CD8-positive, alpha-beta memory T cell (primary cell): ENCODE results near the gene TTC31. TPM values are rescaled to one million over a fixed set of nuclear protein-coding genes. Genes with fewer than 3 reads are reported as not detected.

Source experiments
- CTCF ChIA-PET: fragments of 350-600 bp; sonication (Branson Sonifier 250); formaldehyde crosslinking; loops from one replicate; lab custom pipeline; 2021; ENCODE audit warnings: antibody characterized with exemption; lab: Charles Lee
- POLR2A ChIA-PET: fragments of 350-600 bp; sonication (Branson Sonifier 250); formaldehyde crosslinking; loops from one replicate; lab custom pipeline; 2021; ENCODE audit warnings: antibody characterized with exemption; lab: Charles Lee
- DNase-seq, 5 donors: peaks; one replicate each; pipeline versions ENCODE4 v3.0.0 to v3.0.0-alpha.2; 2020 to 2022; ENCODE audit warnings: mixed read lengths in 1 of 5
- H3K27ac ChIP-seq: one replicate; pipeline ENCODE4 v1.7.0; 2013; ENCODE audit warnings: low read depth, mild to moderate bottlenecking, low read length, moderate library complexity
- H3K27me3 ChIP-seq: 2 replicates; pipeline ENCODE4 v1.7.0; 2013; ENCODE audit warnings: low read length, mild to moderate bottlenecking; ENCODE audit not compliant: insufficient read depth, poor library complexity, severe bottlenecking
- H3K36me3 ChIP-seq: 2 replicates; pipeline ENCODE4 v1.7.0; 2013; ENCODE audit warnings: mild to moderate bottlenecking, low read length, moderate library complexity; ENCODE audit not compliant: insufficient read depth
- H3K4me1 ChIP-seq: 2 replicates; pipeline ENCODE4 v1.7.0; 2013; ENCODE audit warnings: mild to moderate bottlenecking, low read length, moderate library complexity; ENCODE audit not compliant: insufficient read depth
- H3K4me3 ChIP-seq: 2 replicates; pipeline ENCODE4 v1.7.0; 2013; ENCODE audit warnings: mild to moderate bottlenecking, low read length
- H3K9me3 ChIP-seq: 2 replicates; pipeline ENCODE4 v1.7.0; 2013; ENCODE audit warnings: mild to moderate bottlenecking, low read length
- H3K27ac Mint-ChIP-seq, 8 donors: one replicate each; pipeline ENCODE4 v1.8.0; 2020 to 2021; ENCODE audit warnings: mixed read lengths in 8 of 8, mild to moderate bottlenecking in 6 of 8, inconsistent platforms in 3 of 8, moderate library complexity in 3 of 8
- H3K27me3 Mint-ChIP-seq, 2 donors: one replicate each; pipeline ENCODE4 v1.8.0; 2020 to 2021; ENCODE audit warnings: mixed read lengths in 2 of 2, mild to moderate bottlenecking in 1 of 2, moderate library complexity in 1 of 2
- H3K36me3 Mint-ChIP-seq, 3 donors: one replicate each; pipeline ENCODE4 v1.8.0; 2020 to 2021; ENCODE audit warnings: mixed read lengths in 3 of 3, inconsistent platforms in 1 of 3, mild to moderate bottlenecking in 1 of 3
- H3K4me1 Mint-ChIP-seq, 3 donors: one replicate each; pipeline ENCODE4 v1.8.0; 2020 to 2021; ENCODE audit warnings: mixed read lengths in 3 of 3, inconsistent platforms in 1 of 3, mild to moderate bottlenecking in 1 of 3
- H3K4me3 Mint-ChIP-seq, 7 donors: one replicate each; pipeline ENCODE4 v1.8.0; 2020 to 2021; ENCODE audit warnings: mixed read lengths in 7 of 7, mild to moderate bottlenecking in 6 of 7, moderate library complexity in 4 of 7, inconsistent platforms in 2 of 7
- H3K9me3 Mint-ChIP-seq, 5 donors: one replicate each; pipeline ENCODE4 v1.8.0; 2020 to 2022; ENCODE audit warnings: mixed read lengths in 5 of 5, mild to moderate bottlenecking in 3 of 5, moderate library complexity in 2 of 5, inconsistent platforms in 1 of 5
- polyA plus RNA-seq: library from polyadenylated mRNA; unstranded; fragments of 300-500 nt; fragmentation: Illumina TruSeq; gene quantifications from one replicate; pipeline ENCODE4 v1.2.3, GENCODE V29; 2021
- total RNA-seq, 2 experiments: library from RNA; stranded (reverse); gene quantifications; one replicate each; pipeline ENCODE4 v1.2.3, GENCODE V29; 2021

TTC31 gene
- total and polyA plus RNA-seq, 3 experiments from 2014 or later = 20.5 to 28.0 (median 26.4) TPM

- peak overlapping the region in 4 of 8 donors; percentile 12 to 61 (median 32) for H3K27ac Mint-ChIP-seq
- peak overlapping the region in 2 of 7 donors; percentile 64 to 82 for H3K4me3 Mint-ChIP-seq
- Histone ChIP-seq H3K4me3 (no peak overlapping the region), H3K36me3 (peaks cover 12% of the 10 kb centered on the region), H3K9me3 (no peaks in the 10 kb centered on the region), H3K27ac (no peak overlapping the region), H3K27me3 (no peaks in the 10 kb centered on the region), H3K4me1 (peaks cover 25% of the 10 kb centered on the region)
- ChIA-PET POLR2A (interaction anchor here (0.6 to 1.3 kb wide), 3 partner anchors 24 to 44 kb away, joined by 3 to 4 read pairs (median 3); partner anchors contain the start of genes CCDC142 and TTC31), CTCF (interaction anchor here (0.8 to 1.7 kb wide), 3 partner anchors 23 to 29 kb away, joined by 3 to 5 read pairs (median 3); partner anchors contain the start of gene LBX2)
- H3K9me3 Mint-ChIP-seq = no peaks in the 10 kb centered on the region
- H3K27me3 Mint-ChIP-seq = peaks cover 0 to 5% of the 10 kb centered on the region in 2 donors
- DNase-seq = no peak
- peaks cover 28 to 37% (median 32%) of the 10 kb centered on the region in 3 donors for H3K4me1 Mint-ChIP-seq
- peaks cover 15 to 41% (median 17%) of the 10 kb centered on the region in 3 donors for H3K36me3 Mint-ChIP-seq
These were observed 43.9 kb downstream of the TTC31 start for GRCh38 chr2:74526649-74527230.

- peaks cover 15 to 50% (median 17%) of the 10 kb centered on the region in 3 donors for H3K36me3 Mint-ChIP-seq
- H3K27me3 ChIP-seq = no peaks in the 10 kb centered on the region
- peak overlapping the region; percentile 74 to 97 (median 95) for H3K4me3 Mint-ChIP-seq
- H3K27ac ChIP-seq = no peak overlapping the region
- H3K9me3 ChIP-seq = no peaks in the 10 kb centered on the region
- peak overlapping the region in 3 of 8 donors; percentile 29 to 83 (median 51) for H3K27ac Mint-ChIP-seq
- H3K4me1 Mint-ChIP-seq = peaks cover 32 to 44% (median 38%) of the 10 kb centered on the region in 3 donors
- DNase-seq = no peak
- H3K4me3 ChIP-seq = no peak overlapping the region
- peaks cover 28% of the 10 kb centered on the region for H3K4me1 ChIP-seq
- H3K27me3 Mint-ChIP-seq = peaks cover 0 to 2% of the 10 kb centered on the region in 2 donors
- ChIA-PET CTCF (interaction anchor here (1.3 to 1.7 kb wide), 2 partner anchors 28 to 73 kb away, joined by 3 to 5 read pairs; partner anchors contain the start of gene LBX2), POLR2A (interaction anchor here (0.7 kb wide), 1 partner anchor 73 kb away, joined by 3 read pairs; the partner anchor contains the start of gene INO80B)
- H3K36me3 ChIP-seq = peaks cover 16% of the 10 kb centered on the region
- no peaks in the 10 kb centered on the region for H3K9me3 Mint-ChIP-seq
These were observed 44.9 kb downstream of the TTC31 start for GRCh38 chr2:74527741-74528140.

GRCh38 chr2:74528600-74529356 lies 45.9 kb downstream of the TTC31 start:
- CTCF ChIA-PET = interaction anchor here (0.9 to 5.1 kb wide), 5 partner anchors 10 to 74 kb away, joined by 3 to 42 read pairs (median 4); partner anchors contain the start of genes CCDC142 and TTC31
- Mint-ChIP-seq H3K36me3 (peaks cover 15 to 58% (median 17%) of the 10 kb centered on the region in 3 donors), H3K4me1 (peaks cover 32 to 44% (median 38%) of the 10 kb centered on the region in 3 donors), H3K9me3 (no peaks in the 10 kb centered on the region), H3K27me3 (peaks cover 0 to 2% of the 10 kb centered on the region in 2 donors), H3K27ac (peak overlapping the region; percentile 51 to 98 (median 95)), H3K4me3 (peak overlapping the region; percentile 87 to 97 (median 95))
- peaks cover 20% of the 10 kb centered on the region for H3K36me3 ChIP-seq
- H3K4me1 ChIP-seq = peaks cover 28% of the 10 kb centered on the region
- H3K9me3 ChIP-seq = no peaks in the 10 kb centered on the region
- POLR2A ChIA-PET = interaction anchor here (0.6 to 1.9 kb wide), 8 partner anchors 16 to 350 kb away, joined by 3 to 12 read pairs (median 4); partner anchors contain the start of genes CCDC142, INO80B, MOB1A and PCGF1
- H3K27ac ChIP-seq = peak overlapping the region; percentile 86
- peak overlapping the region; percentile 94 for H3K4me3 ChIP-seq
- DNase-seq = no peak
- H3K27me3 ChIP-seq = no peaks in the 10 kb centered on the region

- no peaks in the 10 kb centered on the region for H3K9me3 Mint-ChIP-seq
These were observed 46.7 kb downstream of the TTC31 start, which contains the start of the genes AUP1 and HTRA2 for GRCh38 chr2:74529357-74530238. Gene AUP1, minus strand, starts transcription at chr2:74529706. Its CDS starts 77 bp downstream, at chr2:74529629. Gene HTRA2, plus strand, starts transcription at chr2:74529933. Its CDS starts 74 bp downstream, at chr2:74530007.

GRCh38 chr2:74530239-74531187 lies 47.6 kb downstream of the TTC31 start:
- peaks cover 0 to 2% of the 10 kb centered on the region in 2 donors for H3K27me3 Mint-ChIP-seq
- no peaks in the 10 kb centered on the region for H3K9me3 ChIP-seq
- H3K36me3 ChIP-seq = peaks cover 22% of the 10 kb centered on the region
- H3K27me3 ChIP-seq = no peaks in the 10 kb centered on the region
- CTCF ChIA-PET = interaction anchor here (0.8 to 5.1 kb wide), 7 partner anchors 9 to 352 kb away, joined by 3 to 42 read pairs (median 5); partner anchors contain the start of genes CCDC142, INO80B, MOB1A and PCGF1
- peak overlapping the region; percentile 51 to 98 (median 90) for H3K27ac Mint-ChIP-seq
- POLR2A ChIA-PET = interaction anchor here (0.6 to 1.9 kb wide), 10 partner anchors 8 to 352 kb away, joined by 3 to 12 read pairs (median 5); partner anchors contain the start of genes CCDC142, MOB1A, PCGF1 and TTC31
- peak overlapping the region; percentile 86 for H3K27ac ChIP-seq
- DNase-seq = peak; percentile 41 to 79 (median 58)
- H3K4me1 Mint-ChIP-seq = peaks cover 32 to 44% (median 38%) of the 10 kb centered on the region in 3 donors
- H3K4me3 Mint-ChIP-seq = peak overlapping the region; percentile 87 to 97 (median 95)
- no peaks in the 10 kb centered on the region for H3K9me3 Mint-ChIP-seq
- peak overlapping the region; percentile 94 for H3K4me3 ChIP-seq
- H3K4me1 ChIP-seq = peaks cover 28% of the 10 kb centered on the region
- peaks cover 15 to 60% (median 15%) of the 10 kb centered on the region in 3 donors for H3K36me3 Mint-ChIP-seq

More at GRCh38 chr2:74529357-74530238, 46.7 kb downstream of the TTC31 start, which contains the start of the genes AUP1 and HTRA2:
- Histone ChIP-seq H3K4me1 (peaks cover 28% of the 10 kb centered on the region), H3K27ac (peak within 1 kb of the TSS; percentile 86), H3K36me3 (peaks cover 22% of the 10 kb centered on the region), H3K27me3 (no peaks in the 10 kb centered on the region), H3K9me3 (no peaks in the 10 kb centered on the region), H3K4me3 (peak within 1 kb of the TSS; percentile 94)
- peaks cover 15 to 60% (median 17%) of the 10 kb centered on the region in 3 donors for H3K36me3 Mint-ChIP-seq
- ChIA-PET CTCF (interaction anchor here (0.8 to 5.1 kb wide), 8 partner anchors 10 to 351 kb away, joined by 3 to 42 read pairs (median 4); partner anchors contain the start of genes CCDC142, MOB1A and TTC31), POLR2A (interaction anchor here (0.6 to 1.9 kb wide), 10 partner anchors 17 to 351 kb away, joined by 3 to 12 read pairs (median 4); partner anchors contain the start of genes CCDC142, MOB1A, PCGF1 and TTC31)
- peak within 1 kb of the TSS; percentile 87 to 97 (median 95) for H3K4me3 Mint-ChIP-seq
- peaks cover 32 to 44% (median 38%) of the 10 kb centered on the region in 3 donors for H3K4me1 Mint-ChIP-seq
- DNase-seq = peak; percentile 79 to 89 (median 84)
- H3K27me3 Mint-ChIP-seq = peaks cover 0 to 2% of the 10 kb centered on the region in 2 donors
- peak within 1 kb of the TSS; percentile 51 to 98 (median 95) for H3K27ac Mint-ChIP-seq

- H3K27me3 ChIP-seq = no peaks in the 10 kb centered on the region
- Mint-ChIP-seq H3K4me1 (peaks cover 30 to 40% (median 38%) of the 10 kb centered on the region in 3 donors), H3K27me3 (peaks cover 0 to 2% of the 10 kb centered on the region in 2 donors), H3K36me3 (peaks cover 8 to 51% (median 10%) of the 10 kb centered on the region in 3 donors), H3K9me3 (no peaks in the 10 kb centered on the region), H3K4me3 (peak overlapping the region in 5 of 7 donors; percentile 26 to 95 (median 64)), H3K27ac (peak overlapping the region in 6 of 8 donors; percentile 34 to 96 (median 78))
- H3K36me3 ChIP-seq = peaks cover 18% of the 10 kb centered on the region
- CTCF ChIA-PET = interaction anchor here (0.8 to 5.1 kb wide), 16 partner anchors 20 to 282 kb away, joined by 3 to 42 read pairs (median 4); partner anchors contain the start of genes C2orf81, CCDC142, INO80B and MRPL53
- POLR2A ChIA-PET = interaction anchor here (0.8 to 1.7 kb wide), 4 partner anchors 48 to 77 kb away, joined by 3 to 5 read pairs (median 4); partner anchors contain the start of genes CCDC142 and WBP1
- H3K9me3 ChIP-seq = no peaks in the 10 kb centered on the region
- no peak overlapping the region for H3K4me3 ChIP-seq
- H3K4me1 ChIP-seq = peaks cover 28% of the 10 kb centered on the region
- H3K27ac ChIP-seq = no peak overlapping the region
- DNase-seq = no peak
These were observed 48.8 kb downstream of the TTC31 start for GRCh38 chr2:74531666-74532065.
